Measurements from ENCODE around the gene SGCA. TPM values are rescaled to one million over a fixed set of nuclear protein-coding genes. Genes with fewer than 3 reads are reported as not detected.

The SGCA gene
- total and polyA plus RNA-seq, 2 of the 13 experiments (the other 11 are each of a cell fraction or from before 2014, with no cell fraction given): not detected

- no peak for TF ChIP-seq PPARG (CRISPR knock-in tag; conservative IDR thresholded peaks at IDR 0.05)
- TF ChIP-seq GATAD2A (CRISPR knock-in tag; IDR thresholded peaks at IDR 0.05): no peak
- TF ChIP-seq MAZ (IDR thresholded peaks at IDR 0.05; ENCODE audit: borderline replicate concordance, low read depth, low read length): no peak
- TF ChIP-seq MAZ (CRISPR knock-in tag; IDR thresholded peaks at IDR 0.05; ENCODE audit: low read depth): no peak
- no peak for TF ChIP-seq KAT8 (CRISPR knock-in tag; IDR thresholded peaks at IDR 0.05)
- TF ChIP-seq ZBTB20 (CRISPR knock-in tag; IDR thresholded peaks at IDR 0.05; ENCODE audit: borderline replicate concordance, low read depth): no peak
- no peak for TF ChIP-seq ZMAT5 (CRISPR knock-in tag; IDR thresholded peaks at IDR 0.05; ENCODE audit: borderline replicate concordance, low read depth)
- no peak for TF ChIP-seq ZNF543 (CRISPR knock-in tag; IDR thresholded peaks at IDR 0.05)
- no peak for TF ChIP-seq ELF4 (CRISPR knock-in tag; IDR thresholded peaks at IDR 0.05; ENCODE audit: borderline replicate concordance)
- TF ChIP-seq KLF13 (CRISPR knock-in tag; IDR thresholded peaks at IDR 0.05): no peak
- TF ChIP-seq ZNF160 (CRISPR knock-in tag; IDR thresholded peaks at IDR 0.05): no peak
- no peak for TF ChIP-seq ZNF780A (CRISPR knock-in tag; IDR thresholded peaks at IDR 0.05)
These were observed 11.9 kb upstream of the SGCA start (continued) for GRCh38 chr17:50153650-50154575.

GRCh38 chr17:50154604-50155003, 11.2 kb upstream of the SGCA start:
- POLR2A ChIA-PET: no interaction called here
- in situ Hi-C loops (cut with HindIII; ENCODE audit: extremely low pct_ligation_motif_present, low pct_unique_long_range_greater_than_20kb): no loop called here
- CTCF ChIA-PET (ENCODE audit: low intra/inter-chr PET ratio, low total read pairs): no interaction called here
- H3K79me2 ChIP-seq (ENCODE audit: insufficient read depth, low read length): no peaks in the 10 kb centered on the region
- H3K27me3 ChIP-seq (ENCODE audit: control insufficient read depth in 1 of 2, insufficient read depth in 2 of 2, low read length in 2 of 2): peaks cover 2 to 14% of the 10 kb centered on the region in 2 experiments; a peak in 2 of 5 replicates
- intact Hi-C loops (cut with micrococcal nuclease; ENCODE audit: unreplicated experiment): no loop called here
- 0% methylated on average over 1 of the region's 1 CpG for WGBS (ENCODE audit: low lambda C conversion rate)
- H3K9me3 ChIP-seq (ENCODE audit: low read length): no peaks in the 10 kb centered on the region
- no TSS peak for BruUV-seq (replicated peaks)
- no peaks in the 10 kb centered on the region for H4K20me1 ChIP-seq (ENCODE audit: insufficient read depth, low read length)
- no peak overlapping the region for H3K9ac ChIP-seq (ENCODE audit: insufficient read depth, low read depth, low read length)
- no peak for ATAC-seq
- no peaks in the 10 kb centered on the region for H3K36me3 ChIP-seq (replicated peaks in 1 of 2; ENCODE audit: control insufficient read depth in 1 of 2, insufficient read depth in 2 of 2, low read length in 2 of 2)
- H2AFZ ChIP-seq (ENCODE audit: low read length): no peak overlapping the region
- H3K27ac ChIP-seq (ENCODE audit: extremely low read length, insufficient read depth, low read length): no peak overlapping the region
- H3K4me1 ChIP-seq (ENCODE audit: insufficient read depth, low read length): peaks cover 15% of the 10 kb centered on the region
- no peak for FAIRE-seq
- DNase-seq (ENCODE audit: low spot score): no peak
- no peak overlapping the region for H3K4me3 ChIP-seq (replicated peaks in 1 of 3; ENCODE audit: insufficient read depth in 1 of 3, low read depth in 2 of 3, low read length in 3 of 3)
- no peak overlapping the region for H3K4me2 ChIP-seq (ENCODE audit: low read depth, low read length)
- no peak for TF ChIP-seq ZNF329 (CRISPR knock-in tag; IDR thresholded peaks at IDR 0.05; ENCODE audit: low read depth)
- no peak for TF ChIP-seq ZNF883 (CRISPR knock-in tag; IDR thresholded peaks at IDR 0.05; ENCODE audit: not compliant biosample characterization)
- no peak for TF ChIP-seq MZF1 (CRISPR knock-in tag; IDR thresholded peaks at IDR 0.05; ENCODE audit: borderline replicate concordance)
- no peak for TF ChIP-seq HDAC1 (CRISPR knock-in tag; IDR thresholded peaks at IDR 0.05)
- TF ChIP-seq TERF1 (CRISPR knock-in tag; IDR thresholded peaks at IDR 0.05): no peak
- TF ChIP-seq SNAPC5 (CRISPR knock-in tag; IDR thresholded peaks at IDR 0.05; ENCODE audit: borderline replicate concordance): no peak
- TF ChIP-seq ZNF598 (CRISPR knock-in tag; IDR thresholded peaks at IDR 0.05; ENCODE audit: borderline replicate concordance): no peak
- no peak for TF ChIP-seq ZNF576 (CRISPR knock-in tag; IDR thresholded peaks at IDR 0.05)
- TF ChIP-seq TOE1 (CRISPR knock-in tag; IDR thresholded peaks at IDR 0.05): no peak
- no peak for TF ChIP-seq MTF1 (CRISPR knock-in tag; IDR thresholded peaks at IDR 0.05)
